GM19240 (cell line): Measurements from ENCODE around the gene SLC25A52.
A peak's percentile ranks its signal among the peaks of the same experiment; 100 is the strongest.
"Not testable (repeated sequence)": the region's sequence is repeated elsewhere in the genome, so short reads cannot be mapped to it uniquely, and the experiment has no call there.

Experiments used
- DNase-seq: peaks from one replicate; pipeline ENCODE4 v3.0.0; 2011; ENCODE audit warnings: low spot score; ENCODE audit not compliant: insufficient read length

Gene SLC25A52

GRCh38 chr18:31760695-31761094, at the start of gene SLC25A52:
Gene SLC25A52 (minus strand): TSS chr18:31760880. CDS start chr18:31760661, 219 bp downstream.
- no peak for DNase-seq

GRCh38 chr18:31809049-31809448, 48.4 kb upstream of the SLC25A52 start:
- DNase-seq: not testable (repeated sequence)

GRCh38 chr18:31801078-31801477, 40.4 kb upstream of the SLC25A52 start:
- DNase-seq: no peak

- not testable (repeated sequence) for DNase-seq
These were observed 38.6 kb upstream of the SLC25A52 start for GRCh38 chr18:31799257-31799656.

- DNase-seq: no peak
These were observed 37.7 kb upstream of the SLC25A52 start for GRCh38 chr18:31798399-31798798.

GRCh38 chr18:31795747-31796146, 35.1 kb upstream of the SLC25A52 start:
- DNase-seq: no peak

- no peak for DNase-seq
These were observed 32.9 kb upstream of the SLC25A52 start for GRCh38 chr18:31793531-31793930.

GRCh38 chr18:31792580-31792911, 31.9 kb upstream of the SLC25A52 start:
- no peak for DNase-seq

- DNase-seq: peak; percentile 33
These were observed 31.3 kb upstream of the SLC25A52 start for GRCh38 chr18:31791817-31792579.

- DNase-seq: no peak
These were observed 28.7 kb upstream of the SLC25A52 start for GRCh38 chr18:31789409-31789808.

- DNase-seq: no peak
These were observed 22.4 kb upstream of the SLC25A52 start for GRCh38 chr18:31783059-31783458.

GRCh38 chr18:31778391-31778950, 17.8 kb upstream of the SLC25A52 start:
- DNase-seq: no peak

GRCh38 chr18:31776093-31776492, 15.4 kb upstream of the SLC25A52 start:
- DNase-seq: no peak

- no peak for DNase-seq
These were observed 14.3 kb upstream of the SLC25A52 start for GRCh38 chr18:31774962-31775361.

GRCh38 chr18:31774477-31774785, 13.8 kb upstream of the SLC25A52 start:
- DNase-seq: no peak

GRCh38 chr18:31773774-31774476, 13.2 kb upstream of the SLC25A52 start:
- DNase-seq: no peak

- DNase-seq: no peak
These were observed 12.0 kb upstream of the SLC25A52 start for GRCh38 chr18:31772699-31773098.

GRCh38 chr18:31750273-31750672, 10.4 kb downstream of the SLC25A52 start:
- DNase-seq: no peak

- DNase-seq: no peak
These were observed 14.3 kb downstream of the SLC25A52 start for GRCh38 chr18:31746396-31746795.

GRCh38 chr18:31744321-31745067, 16.2 kb downstream of the SLC25A52 start:
- DNase-seq: no peak

GRCh38 chr18:31743600-31743999, 17.1 kb downstream of the SLC25A52 start:
- DNase-seq: not testable (repeated sequence)
